Mucosa of rectum (tissue), 2 donors: ENCODE data around the gene SUMF1.
"Not testable (repeated sequence)": the region's sequence is repeated elsewhere in the genome, so short reads cannot be mapped to it uniquely, and the experiment has no call there.

Experiments used
- H3K27ac ChIP-seq, 2 donors: one replicate each; pipeline ENCODE4 v1.7.0; 2013; ENCODE audit warnings: inconsistent platforms in 2 of 2, low read depth in 2 of 2, low read length in 2 of 2
- H3K27me3 ChIP-seq, 2 donors: one replicate each; pipeline ENCODE4 v1.7.0; 2013; ENCODE audit warnings: low read length in 2 of 2; ENCODE audit not compliant: control insufficient read depth in 2 of 2, insufficient read depth in 2 of 2
- H3K36me3 ChIP-seq, 2 donors: one replicate each; pipeline ENCODE4 v1.7.0; 2013; ENCODE audit warnings: low read length in 2 of 2; ENCODE audit not compliant: control insufficient read depth in 2 of 2, insufficient read depth in 2 of 2
- H3K4me1 ChIP-seq, 2 donors: one replicate each; pipeline ENCODE4 v1.7.0; 2013; ENCODE audit warnings: low read length in 2 of 2, mild to moderate bottlenecking in 1 of 2; ENCODE audit not compliant: control insufficient read depth in 2 of 2, insufficient read depth in 2 of 2
- H3K4me3 ChIP-seq, 2 donors: one replicate each; pipeline ENCODE4 v1.7.0; 2013; ENCODE audit warnings: low read length in 2 of 2
- H3K9ac ChIP-seq, 2 donors: one replicate each; pipeline ENCODE4 v1.7.0; 2013; ENCODE audit warnings: low read length in 2 of 2, low read depth in 1 of 2, mild to moderate bottlenecking in 1 of 2
- H3K9me3 ChIP-seq, 2 donors: one replicate each; pipeline ENCODE4 v1.7.0; 2013; ENCODE audit warnings: low read length in 2 of 2; ENCODE audit not compliant: control insufficient read depth in 2 of 2
- donor health status: healthy.
- donor health status: Normal muscosa, but diverticular disease.

Gene SUMF1

DNA sequence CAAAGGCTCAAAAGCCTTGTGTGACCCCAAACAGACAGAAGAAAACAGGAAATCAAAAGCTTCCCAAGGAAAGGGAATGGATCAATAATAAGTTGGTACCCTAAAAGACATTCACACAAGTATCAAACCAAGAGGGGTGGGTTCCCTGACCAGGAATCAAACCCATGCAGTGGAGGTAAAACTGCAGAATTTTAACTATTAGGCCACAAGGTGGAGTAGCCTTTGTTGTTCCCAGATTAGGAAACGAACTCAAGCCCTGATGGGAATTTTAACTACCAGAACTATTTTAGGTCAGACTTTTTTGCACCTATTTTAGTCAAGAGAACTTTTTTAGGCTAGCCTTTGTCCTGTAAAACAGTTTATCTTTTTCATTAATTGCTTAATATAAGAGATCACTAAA is 132.5 kb downstream of the SUMF1 start:
- Histone ChIP-seq H3K4me3 (no peak overlapping the region), H3K27ac (no peak overlapping the region), H3K9me3 (no peaks in the 10 kb centered on the region), H3K4me1 (no peaks in the 10 kb centered on the region), H3K27me3 (no peaks in the 10 kb centered on the region), H3K36me3 (no peaks in the 10 kb centered on the region), H3K9ac (no peak overlapping the region)

- H3K4me1 ChIP-seq: no peaks in the 10 kb centered on the region
- no peaks in the 10 kb centered on the region for H3K9me3 ChIP-seq
- no peak overlapping the region for H3K27ac ChIP-seq
- no peak overlapping the region for H3K4me3 ChIP-seq
- no peak overlapping the region for H3K9ac ChIP-seq
- H3K36me3 ChIP-seq: no peaks in the 10 kb centered on the region
- no peaks in the 10 kb centered on the region for H3K27me3 ChIP-seq
Observed at GRCh38 chr3:4332991-4333390, 134.1 kb downstream of the SUMF1 start.

GRCh38 chr3:4332574-4332973 is 134.5 kb downstream of the SUMF1 start:
- H3K4me3 ChIP-seq: no peak overlapping the region
- no peaks in the 10 kb centered on the region for H3K9me3 ChIP-seq
- H3K9ac ChIP-seq: no peak overlapping the region
- H3K4me1 ChIP-seq: no peaks in the 10 kb centered on the region
- no peak overlapping the region for H3K27ac ChIP-seq
- H3K36me3 ChIP-seq: no peaks in the 10 kb centered on the region
- no peaks in the 10 kb centered on the region for H3K27me3 ChIP-seq

DNA sequence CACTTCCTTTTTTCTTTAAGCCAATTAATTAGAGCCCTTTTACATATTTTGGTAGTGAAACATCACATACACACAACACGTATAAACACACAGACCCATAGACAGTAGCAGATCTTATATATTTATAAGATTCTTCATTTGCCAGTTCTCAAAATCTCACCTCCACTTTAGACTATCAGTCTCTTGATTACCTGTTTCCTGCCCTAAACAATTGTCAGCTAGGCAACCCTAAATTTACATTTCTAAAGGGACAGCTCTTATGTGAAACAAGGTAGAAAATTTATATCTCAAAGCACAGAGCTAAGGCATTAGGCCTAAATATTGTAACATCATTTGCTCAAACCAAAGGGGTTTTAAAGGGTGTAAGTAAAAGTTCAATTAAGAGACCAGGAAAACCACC is 135.0 kb downstream of the SUMF1 start:
- Histone ChIP-seq H3K27ac (no peak overlapping the region), H3K4me3 (no peak overlapping the region), H3K27me3 (no peaks in the 10 kb centered on the region), H3K4me1 (no peaks in the 10 kb centered on the region), H3K9me3 (no peaks in the 10 kb centered on the region), H3K36me3 (no peaks in the 10 kb centered on the region), H3K9ac (no peak overlapping the region)

- not testable (repeated sequence) for H3K27me3 ChIP-seq, H3K9ac ChIP-seq, H3K36me3 ChIP-seq, H3K9me3 ChIP-seq, H3K4me1 ChIP-seq, H3K4me3 ChIP-seq, H3K27ac ChIP-seq
Observed at GRCh38 chr3:4329806-4330205, 137.3 kb downstream of the SUMF1 start.

GRCh38 chr3:4326868-4327267 is 140.2 kb downstream of the SUMF1 start:
- Histone ChIP-seq H3K4me3 (no peak overlapping the region), H3K4me1 (no peaks in the 10 kb centered on the region), H3K27ac (no peak overlapping the region), H3K27me3 (no peaks in the 10 kb centered on the region), H3K9me3 (no peaks in the 10 kb centered on the region), H3K36me3 (no peaks in the 10 kb centered on the region), H3K9ac (no peak overlapping the region)

DNA sequence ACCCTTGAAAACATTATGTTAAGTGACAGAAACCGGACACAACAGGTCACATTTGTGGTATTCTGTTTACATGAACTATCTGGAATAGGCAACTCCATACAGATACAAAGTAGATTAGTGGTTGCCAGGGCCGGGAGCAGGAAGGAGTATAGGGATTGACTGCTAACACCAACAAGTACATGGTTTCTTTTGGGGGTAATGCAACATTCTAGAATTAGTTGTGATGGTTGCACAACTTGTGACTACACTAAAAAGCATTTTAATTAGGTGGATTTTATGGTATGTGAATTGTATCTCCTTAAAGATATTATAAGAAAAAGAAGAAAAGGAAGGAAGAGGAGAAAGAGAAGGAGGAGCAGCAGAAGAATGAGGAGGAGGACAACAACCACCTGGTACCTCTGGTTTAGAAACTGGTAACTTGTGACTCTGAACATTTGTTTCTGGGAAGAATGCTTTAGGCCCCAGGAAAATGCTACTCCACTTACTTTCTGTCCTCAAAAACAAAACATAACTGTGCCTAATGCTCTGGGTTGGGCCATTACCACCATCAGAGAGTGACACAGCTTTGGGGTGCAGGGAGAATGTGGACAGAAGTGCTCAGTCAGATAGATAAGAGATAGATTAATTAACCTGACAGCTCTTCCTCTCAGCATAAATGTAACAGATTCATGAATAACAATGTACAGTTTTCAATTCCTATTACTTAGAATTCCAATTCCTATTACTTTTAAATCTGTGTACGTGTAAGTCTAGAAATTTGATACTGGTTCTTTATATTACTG is 143.6 kb downstream of the SUMF1 start:
- Histone ChIP-seq H3K4me1 (peaks cover 2 to 12% of the 10 kb centered on the region in 2 donors), H3K36me3 (no peaks in the 10 kb centered on the region), H3K4me3 (no peak overlapping the region), H3K27me3 (no peaks in the 10 kb centered on the region), H3K9me3 (no peaks in the 10 kb centered on the region), H3K9ac (no peak overlapping the region), H3K27ac (no peak overlapping the region)

DNA sequence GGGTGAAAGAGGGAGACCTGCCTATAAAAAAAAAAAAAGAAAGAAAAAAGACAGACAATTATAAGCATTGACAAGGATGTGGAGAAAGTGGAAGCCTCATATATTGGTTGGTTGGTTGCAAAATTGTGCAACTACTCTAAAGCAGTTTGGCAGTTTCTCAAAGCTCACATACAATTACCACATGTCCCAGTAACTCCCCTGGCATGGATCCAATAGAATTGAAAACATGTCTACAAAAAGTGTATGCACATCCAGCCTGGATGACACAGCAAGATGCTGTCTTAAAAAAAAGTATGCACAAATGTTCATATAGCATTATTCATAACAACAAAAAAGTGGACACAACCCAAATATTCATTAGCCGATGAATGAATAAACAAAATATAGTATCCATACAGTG is 144.4 kb downstream of the SUMF1 start:
- H3K27ac ChIP-seq: no peak overlapping the region
- peaks cover 2 to 12% of the 10 kb centered on the region in 2 donors for H3K4me1 ChIP-seq
- no peaks in the 10 kb centered on the region for H3K27me3 ChIP-seq

DNA sequence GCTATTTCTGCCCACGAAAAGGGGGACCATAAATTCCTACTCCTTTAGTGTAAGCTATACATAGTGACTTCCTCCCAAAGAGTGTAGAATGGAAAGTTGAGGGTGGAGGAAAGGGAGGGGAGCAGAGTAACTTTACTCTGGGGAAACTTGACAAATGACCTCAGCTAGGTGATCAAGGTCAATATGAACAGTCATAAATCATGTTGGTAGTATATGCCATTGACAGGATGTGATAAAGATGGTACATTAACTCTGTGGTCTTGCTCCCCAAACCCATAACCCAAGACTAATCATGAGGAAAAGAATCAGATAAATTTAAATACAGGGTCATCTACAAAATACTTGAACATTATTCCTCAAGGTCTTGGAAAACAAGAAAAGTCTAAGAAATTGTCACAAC is 145.3 kb downstream of the SUMF1 start:
- H3K9ac ChIP-seq: no peak overlapping the region
- no peaks in the 10 kb centered on the region for H3K27me3 ChIP-seq
- H3K4me3 ChIP-seq: no peak overlapping the region
- H3K36me3 ChIP-seq: peaks cover 4 to 6% of the 10 kb centered on the region in 2 donors
- H3K9me3 ChIP-seq: no peaks in the 10 kb centered on the region
- peaks cover 2 to 12% of the 10 kb centered on the region in 2 donors for H3K4me1 ChIP-seq
- no peak overlapping the region for H3K27ac ChIP-seq

More for the DNA sequence above, 144.4 kb downstream of the SUMF1 start:
- Histone ChIP-seq H3K9me3 (no peaks in the 10 kb centered on the region), H3K9ac (no peak overlapping the region), H3K36me3 (peaks cover 0 to 4% of the 10 kb centered on the region in 2 donors), H3K4me3 (no peak overlapping the region)

GRCh38 chr3:4320096-4320911 is 146.8 kb downstream of the SUMF1 start:
- H3K27ac ChIP-seq: no peak overlapping the region
- H3K36me3 ChIP-seq: peaks cover 8 to 12% of the 10 kb centered on the region in 2 donors
- no peak overlapping the region for H3K4me3 ChIP-seq
- no peak overlapping the region for H3K9ac ChIP-seq
- no peaks in the 10 kb centered on the region for H3K9me3 ChIP-seq
- no peaks in the 10 kb centered on the region for H3K27me3 ChIP-seq
- H3K4me1 ChIP-seq: peaks cover 2 to 12% of the 10 kb centered on the region in 2 donors
